Left forelimb (tissue), 1 donor: ENCODE results near the gene FBXW7.
A peak's percentile ranks its signal among the peaks of the same experiment; 100 is the strongest.

Source experiments
- DNase-seq: peaks from one replicate; pipeline ENCODE4 v3.0.0-alpha.2; 2018; ENCODE audit warnings: low spot score

FBXW7 gene

GRCh38 chr4:152328582-152328981 is 207.3 kb downstream of the FBXW7 start:
- DNase-seq: no peak

- no peak for DNase-seq
Measured at GRCh38 chr4:152327606-152328453, 208.1 kb downstream of the FBXW7 start.

- DNase-seq: no peak
Measured at GRCh38 chr4:152325831-152326230, 210.1 kb downstream of the FBXW7 start.

GRCh38 chr4:152323221-152323620 is 212.7 kb downstream of the FBXW7 start:
- no peak for DNase-seq

- DNase-seq: no peak
Measured at GRCh38 chr4:152322656-152323055, 213.2 kb downstream of the FBXW7 start.

GRCh38 chr4:152321923-152322322 is 214.0 kb downstream of the FBXW7 start:
- no peak for DNase-seq

- DNase-seq: no peak
Measured at GRCh38 chr4:152321398-152321797, 214.5 kb downstream of the FBXW7 start.

- no peak for DNase-seq
Measured at GRCh38 chr4:152316969-152317368, 218.9 kb downstream of the FBXW7 start.

- DNase-seq: peak; percentile 68
Measured at GRCh38 chr4:152310257-152310656, 225.6 kb downstream of the FBXW7 start.

GRCh38 chr4:152309418-152309817 is 226.5 kb downstream of the FBXW7 start:
- no peak for DNase-seq

- no peak for DNase-seq
Measured at GRCh38 chr4:152308951-152309350, 226.9 kb downstream of the FBXW7 start.

- DNase-seq: no peak
Measured at GRCh38 chr4:152307669-152308068, 228.2 kb downstream of the FBXW7 start.

GRCh38 chr4:152306541-152306940 is 229.4 kb downstream of the FBXW7 start:
- DNase-seq: no peak

GRCh38 chr4:152304220-152304619 is 231.7 kb downstream of the FBXW7 start:
- DNase-seq: no peak

- no peak for DNase-seq
Measured at GRCh38 chr4:152301381-152301780, 234.5 kb downstream of the FBXW7 start.

- DNase-seq: no peak
Measured at GRCh38 chr4:152299553-152299952, 236.3 kb downstream of the FBXW7 start.

- DNase-seq: no peak
Measured at GRCh38 chr4:152296386-152296785, 239.5 kb downstream of the FBXW7 start.

- no peak for DNase-seq
Measured at GRCh38 chr4:152294765-152295164, 241.1 kb downstream of the FBXW7 start.

GRCh38 chr4:152294331-152294730 is 241.6 kb downstream of the FBXW7 start:
- no peak for DNase-seq

- no peak for DNase-seq
Measured at GRCh38 chr4:152293527-152293926, 242.4 kb downstream of the FBXW7 start.

GRCh38 chr4:152290366-152290921 is 245.4 kb downstream of the FBXW7 start:
- no peak for DNase-seq

- no peak for DNase-seq
Measured at GRCh38 chr4:152289941-152290340, 246.0 kb downstream of the FBXW7 start.

GRCh38 chr4:152289541-152289940 is 246.4 kb downstream of the FBXW7 start:
- DNase-seq: no peak
